NCI-H146 treated with DMSO at 0.1 percent for 48 hours (cell line): ENCODE results near the gene KLF11.
"Not testable (repeated sequence)": the region's sequence is repeated elsewhere in the genome, so short reads cannot be mapped to it uniquely, and the experiment has no call there.

Experiments
- DNase-seq: peaks from one replicate; lab custom pipeline; 2025; ENCODE audit not compliant: unreplicated experiment; lab: John Stamatoyannopoulos, UW

The KLF11 gene

GRCh38 chr2:10080536-10081304, 37.4 kb downstream of the KLF11 start:
- no peak for DNase-seq

- no peak for DNase-seq
These were observed 39.7 kb downstream of the KLF11 start for GRCh38 chr2:10083046-10083445.

GRCh38 chr2:10083692-10084211, 40.4 kb downstream of the KLF11 start:
- peak; percentile 72 for DNase-seq

GRCh38 chr2:10084223-10084865, 41.0 kb downstream of the KLF11 start:
- peak; percentile 72 for DNase-seq

- DNase-seq = no peak
These were observed 41.8 kb downstream of the KLF11 start for GRCh38 chr2:10085043-10085667.

GRCh38 chr2:10085668-10086059, 42.3 kb downstream of the KLF11 start:
- DNase-seq = no peak

GRCh38 chr2:10086950-10087349, 43.6 kb downstream of the KLF11 start:
- no peak for DNase-seq

- no peak for DNase-seq
These were observed 44.0 kb downstream of the KLF11 start for GRCh38 chr2:10087360-10087759.

GRCh38 chr2:10089565-10090190, 46.3 kb downstream of the KLF11 start:
- DNase-seq = no peak

- no peak for DNase-seq
These were observed 48.0 kb downstream of the KLF11 start for GRCh38 chr2:10091182-10091888.

- not testable (repeated sequence) for DNase-seq
These were observed 48.5 kb downstream of the KLF11 start for GRCh38 chr2:10091889-10092244.

- DNase-seq = no peak
These were observed 51.0 kb downstream of the KLF11 start for GRCh38 chr2:10094271-10094814.

- DNase-seq = no peak
These were observed 51.8 kb downstream of the KLF11 start for GRCh38 chr2:10095175-10095574.

GRCh38 chr2:10096641-10097040, 53.3 kb downstream of the KLF11 start:
- no peak for DNase-seq

- DNase-seq = peak; percentile 47
These were observed 54.2 kb downstream of the KLF11 start for GRCh38 chr2:10097352-10098148.

- no peak for DNase-seq
These were observed 58.1 kb downstream of the KLF11 start for GRCh38 chr2:10101491-10101890.

GRCh38 chr2:10103179-10103578, 59.8 kb downstream of the KLF11 start:
- no peak for DNase-seq
